Forelimb muscle (tissue), 1 donor: Measurements from ENCODE around the gene YWHAB. TPM values are rescaled to one million over a fixed set of nuclear protein-coding genes. Genes with fewer than 3 reads are reported as not detected.

Experiments
- DNase-seq: peaks from one replicate; pipeline ENCODE4 v3.0.0-alpha.2; 2013; ENCODE audit warnings: low read depth
- polyA plus RNA-seq: library from polyadenylated mRNA; unstranded; fragments of 120-200 nt; gene quantifications from one replicate; pipeline ENCODE4 v1.2.1, GENCODE V29; 2013; ENCODE audit not compliant: insufficient read length

The YWHAB gene
- polyA plus RNA-seq, 1 donor, result 91.6 TPM

- no peak for DNase-seq
These were observed 25.9 kb downstream of the YWHAB start for GRCh38 chr20:44911264-44911921.

DNA sequence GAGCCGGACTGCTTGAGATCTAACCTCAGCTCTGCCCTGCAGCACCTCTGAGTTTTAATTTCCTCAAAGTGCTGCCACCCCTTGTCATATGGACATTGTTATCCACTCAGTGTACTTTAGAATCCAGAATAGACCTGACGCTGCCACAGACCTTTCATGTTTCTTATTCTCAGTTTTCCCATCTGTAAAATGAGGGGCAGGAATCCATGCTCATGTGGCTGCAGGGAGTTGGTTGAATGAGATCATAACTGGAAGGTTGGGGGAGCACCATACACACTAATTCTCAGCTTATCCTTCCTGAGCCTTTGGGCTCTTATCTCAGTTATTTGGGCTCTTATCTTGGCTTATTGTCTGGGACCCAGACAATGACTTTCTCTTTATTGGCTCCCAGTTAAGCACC, 26.7 kb downstream of the YWHAB start:
- DNase-seq, result no peak

GRCh38 chr20:44914924-44915323, 29.4 kb downstream of the YWHAB start:
- no peak for DNase-seq

DNA sequence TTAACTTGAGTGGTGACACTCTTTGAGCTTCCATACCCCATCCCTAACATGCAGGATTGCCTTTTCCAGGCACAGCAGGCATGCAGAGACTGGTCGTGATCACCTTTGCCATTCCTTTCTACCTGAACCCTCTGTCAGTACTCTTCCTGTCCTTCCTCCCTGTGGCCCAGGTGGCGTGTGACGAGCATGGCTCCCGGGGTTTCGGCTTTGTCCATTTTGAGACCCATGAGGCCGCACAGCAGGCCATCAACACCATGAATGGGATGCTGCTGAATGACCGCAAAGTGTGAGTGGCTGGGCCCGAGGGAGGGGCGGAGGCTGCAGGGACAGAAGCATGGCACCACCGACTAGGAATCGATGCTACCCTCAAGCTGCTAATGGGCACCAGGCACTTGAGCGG, 31.1 kb downstream of the YWHAB start:
- DNase-seq, result no peak

DNA sequence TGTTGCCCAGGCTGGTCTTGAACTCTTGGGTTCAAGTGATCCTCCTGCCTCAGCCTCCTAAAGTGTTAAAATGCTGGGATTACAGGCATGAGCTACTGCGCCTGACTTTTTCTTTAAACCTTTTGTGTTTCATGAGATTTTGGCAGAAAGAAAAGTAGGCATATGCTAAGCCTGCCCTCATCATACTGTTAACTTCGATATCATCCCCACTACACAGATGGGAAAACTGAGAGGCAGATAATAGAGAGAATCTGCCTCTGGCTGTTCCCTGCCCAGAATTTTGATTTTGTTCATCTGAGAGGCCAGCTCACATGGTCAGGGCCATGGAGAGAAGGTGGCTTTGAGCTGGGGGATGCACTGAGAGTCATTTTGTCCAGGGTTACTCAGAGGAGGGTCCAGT, 31.9 kb downstream of the YWHAB start:
- DNase-seq, result no peak

DNA sequence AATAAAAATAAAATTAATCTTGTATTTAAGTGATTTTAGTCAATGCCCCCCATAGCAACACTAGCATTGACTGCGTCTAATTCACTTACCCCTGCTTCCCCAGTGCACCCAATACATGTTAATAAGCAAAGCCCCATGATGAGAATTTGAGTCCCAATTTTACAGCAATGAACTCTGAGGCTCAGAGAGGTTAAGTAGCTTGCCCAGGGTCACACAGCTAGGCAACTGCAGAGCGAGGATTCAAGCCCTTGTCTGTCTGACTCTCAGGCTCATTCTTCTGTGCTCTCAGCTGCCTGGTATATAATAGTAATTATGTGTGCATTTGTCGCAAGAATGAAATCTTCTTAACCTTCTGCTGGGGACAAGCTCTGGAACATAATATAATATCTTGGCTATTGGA, 32.8 kb downstream of the YWHAB start:
- no peak for DNase-seq

GRCh38 chr20:44918761-44919160, 33.3 kb downstream of the YWHAB start:
- DNase-seq, result no peak

DNA sequence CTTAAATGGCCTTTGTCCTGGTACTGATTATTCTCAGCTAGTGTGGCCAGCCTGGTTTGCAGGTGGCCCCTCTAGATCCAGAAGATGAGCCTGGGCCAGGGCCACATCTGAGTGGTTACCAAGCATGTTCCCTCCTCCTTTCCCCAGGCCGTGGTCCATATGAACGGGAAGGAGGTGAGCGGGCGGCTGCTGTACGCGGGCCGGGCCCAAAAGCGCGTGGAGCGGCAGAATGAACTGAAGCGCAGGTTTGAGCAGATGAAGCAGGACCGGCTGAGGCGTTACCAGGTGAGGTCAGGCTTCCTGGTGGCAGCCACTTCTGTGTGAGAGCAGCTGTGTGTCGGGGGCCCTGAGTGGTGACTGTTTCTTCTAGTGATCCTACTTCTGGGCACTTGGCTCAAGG, 35.9 kb downstream of the YWHAB start:
- DNase-seq, result no peak

DNA sequence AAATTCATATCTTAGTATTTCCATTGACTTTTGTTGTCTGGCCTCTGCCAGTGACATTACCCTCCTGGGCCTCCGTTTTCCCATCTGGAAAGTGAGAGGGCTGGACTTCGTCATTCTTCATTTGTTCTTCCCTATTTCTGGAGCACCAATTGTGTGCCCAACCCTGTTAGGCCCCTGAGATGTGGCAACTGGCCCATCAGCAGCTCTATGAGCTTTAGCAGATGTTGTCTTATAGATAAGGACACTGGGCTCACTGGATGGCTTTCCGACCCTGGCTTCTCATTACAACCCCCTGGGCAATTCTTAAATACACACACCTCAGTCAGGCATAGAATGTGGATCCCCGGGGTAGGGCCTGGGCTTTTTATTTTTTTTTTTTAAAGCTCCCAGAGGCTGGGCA, 39.0 kb downstream of the YWHAB start:
- no peak for DNase-seq

- no peak for DNase-seq
These were observed 43.1 kb downstream of the YWHAB start for GRCh38 chr20:44928595-44928994.

DNA sequence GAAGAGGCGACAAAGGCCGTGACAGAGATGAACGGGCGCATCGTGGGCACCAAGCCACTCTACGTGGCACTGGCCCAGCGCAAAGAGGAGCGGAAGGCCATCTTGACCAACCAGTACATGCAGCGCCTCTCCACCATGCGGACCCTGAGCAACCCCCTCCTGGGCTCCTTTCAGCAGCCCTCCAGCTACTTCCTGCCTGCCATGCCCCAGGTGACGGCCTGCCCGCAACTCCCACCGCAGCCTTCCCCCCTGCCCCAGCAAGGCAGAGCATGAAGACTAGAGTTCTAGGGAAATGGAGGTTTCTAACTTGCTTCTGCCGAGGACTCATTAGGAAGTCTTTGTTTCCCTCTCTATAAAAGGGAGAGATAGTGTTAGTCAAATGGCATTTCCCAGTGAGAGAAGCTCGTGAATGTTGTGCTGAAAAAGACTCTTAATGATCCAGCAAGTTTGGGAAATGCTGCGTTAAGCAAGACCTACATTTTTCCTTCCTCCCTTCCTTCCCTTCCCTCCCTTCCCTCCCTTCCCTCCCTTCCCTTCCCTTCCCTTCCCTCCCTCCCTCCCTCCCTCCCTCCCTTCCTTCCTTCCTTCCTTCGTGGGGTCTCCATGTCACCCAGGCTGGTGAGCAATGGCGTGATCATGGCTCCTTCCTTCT, 45.1 kb downstream of the YWHAB start:
- DNase-seq, result no peak

DNA sequence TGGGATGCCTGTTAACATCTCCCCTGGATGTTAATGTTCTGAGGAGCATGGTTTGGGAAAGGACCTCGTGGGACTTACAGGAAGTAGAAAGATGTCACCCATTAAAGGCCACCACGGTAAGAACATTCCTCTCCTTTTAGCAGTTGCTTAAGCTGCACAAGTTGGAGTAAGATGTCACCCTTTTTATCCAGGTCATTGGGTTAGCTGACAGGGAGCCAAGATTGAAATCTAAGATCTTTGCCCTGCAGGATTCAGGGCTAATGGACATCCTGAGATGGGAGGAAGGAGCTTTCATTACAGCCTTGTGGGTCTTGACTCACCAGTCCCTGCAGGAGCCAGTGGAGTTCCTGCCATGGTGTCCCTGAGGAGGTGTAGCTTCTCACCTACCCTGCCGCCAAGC, 46.4 kb downstream of the YWHAB start:
- no peak for DNase-seq

- DNase-seq, result no peak
These were observed 47.4 kb downstream of the YWHAB start for GRCh38 chr20:44932916-44933315.

GRCh38 chr20:44936510-44936909, 51.0 kb downstream of the YWHAB start:
- no peak for DNase-seq

DNA sequence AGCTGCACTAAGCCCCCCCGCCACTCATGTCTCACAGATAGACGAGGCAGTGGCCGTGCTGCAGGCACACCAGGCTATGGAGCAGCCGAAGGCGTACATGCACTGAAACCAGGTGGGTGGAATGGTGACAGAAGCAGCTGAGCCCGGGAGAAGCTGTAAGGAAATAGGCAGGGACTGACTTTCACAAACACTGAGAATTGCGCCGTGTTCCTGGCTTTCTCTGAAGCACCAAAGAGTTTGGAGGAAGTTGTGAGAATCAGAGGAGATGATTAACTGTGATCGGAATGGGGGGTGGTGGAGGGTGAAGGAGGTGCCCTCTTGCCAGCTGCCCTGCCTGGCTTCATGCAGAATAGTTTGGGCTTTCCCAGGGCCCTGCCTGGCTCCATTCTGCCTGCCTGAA, 53.1 kb downstream of the YWHAB start:
- DNase-seq, result no peak

GRCh38 chr20:44941120-44941691, 55.7 kb downstream of the YWHAB start:
- DNase-seq, result no peak

GRCh38 chr20:44942264-44942973, 56.9 kb downstream of the YWHAB start:
- no peak for DNase-seq

- DNase-seq, result no peak
These were observed 58.3 kb downstream of the YWHAB start for GRCh38 chr20:44943828-44944227.

DNA sequence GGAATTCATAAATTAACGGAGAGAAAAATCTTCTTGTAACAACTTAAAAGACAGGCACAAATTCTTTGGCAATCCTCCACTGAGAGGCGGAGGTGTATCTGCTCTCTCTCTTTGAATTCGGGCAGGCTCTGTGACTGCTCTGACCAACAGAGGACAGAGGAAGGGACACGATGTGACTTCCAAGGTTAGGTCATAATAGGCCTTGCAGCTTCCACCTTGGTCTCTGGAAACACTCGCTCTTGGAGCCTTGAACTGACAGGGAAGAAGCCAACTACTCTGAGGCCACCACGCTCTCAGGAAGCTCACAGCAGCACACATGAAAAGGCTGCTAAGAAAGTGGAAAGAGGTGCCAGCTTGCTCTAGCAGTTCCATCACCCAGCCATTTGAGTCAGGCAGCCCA, 59.8 kb downstream of the YWHAB start:
- DNase-seq, result no peak

- no peak for DNase-seq
These were observed 60.9 kb downstream of the YWHAB start for GRCh38 chr20:44946271-44946852.

DNA sequence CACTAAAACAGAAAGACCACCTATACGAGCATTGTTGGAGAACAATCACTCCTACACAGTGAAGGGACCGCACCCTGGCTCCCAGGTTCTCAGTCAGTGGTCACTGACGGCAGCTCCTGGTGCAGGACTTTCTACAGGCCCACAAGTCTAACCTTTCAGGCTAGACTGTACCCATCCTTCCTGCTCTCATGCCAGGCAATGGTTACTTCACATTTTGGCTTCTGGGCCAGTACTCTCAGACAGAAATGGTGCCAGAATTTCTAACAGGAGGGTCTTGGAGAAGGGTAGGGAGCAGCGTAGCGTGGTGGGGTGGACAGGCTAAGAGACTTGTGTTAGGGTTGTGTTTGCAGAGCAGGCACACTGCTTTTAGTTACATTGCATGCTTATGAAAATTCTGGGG, 62.6 kb downstream of the YWHAB start:
- DNase-seq, result no peak

DNA sequence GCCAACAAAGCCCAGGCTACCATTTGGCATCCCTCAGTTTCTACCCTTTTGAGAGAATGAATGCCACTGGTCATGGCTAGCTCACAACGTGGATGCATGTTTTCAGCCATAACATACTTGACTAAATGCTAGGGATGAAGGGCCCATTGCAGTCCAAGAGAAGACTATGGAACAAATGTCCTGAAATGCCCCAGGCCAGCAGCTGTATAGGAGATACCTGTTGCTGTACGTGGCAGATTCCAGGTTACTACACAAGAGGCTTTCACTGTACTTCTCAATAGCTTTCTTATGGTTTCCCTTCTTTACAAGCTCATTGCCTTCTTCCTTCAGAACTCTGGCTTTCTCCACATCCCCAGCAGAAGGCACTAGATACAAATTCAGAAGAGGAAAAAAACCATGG, 63.0 kb downstream of the YWHAB start:
- no peak for DNase-seq
